DMS114 treated with DMSO at 0.1 percent for 48 hours (cell line): ENCODE measurements around the gene VN1R4.
"Not testable (repeated sequence)": the region's sequence is repeated elsewhere in the genome, so short reads cannot be mapped to it uniquely, and the experiment has no call there.

Experiments
- DNase-seq: peaks from one replicate; lab custom pipeline; 2025; ENCODE audit not compliant: unreplicated experiment; lab: John Stamatoyannopoulos, UW

VN1R4 gene, protein sequence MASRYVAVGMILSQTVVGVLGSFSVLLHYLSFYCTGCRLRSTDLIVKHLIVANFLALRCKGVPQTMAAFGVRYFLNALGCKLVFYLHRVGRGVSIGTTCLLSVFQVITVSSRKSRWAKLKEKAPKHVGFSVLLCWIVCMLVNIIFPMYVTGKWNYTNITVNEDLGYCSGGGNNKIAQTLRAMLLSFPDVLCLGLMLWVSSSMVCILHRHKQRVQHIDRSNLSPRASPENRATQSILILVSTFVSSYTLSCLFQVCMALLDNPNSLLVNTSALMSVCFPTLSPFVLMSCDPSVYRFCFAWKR

DNA sequence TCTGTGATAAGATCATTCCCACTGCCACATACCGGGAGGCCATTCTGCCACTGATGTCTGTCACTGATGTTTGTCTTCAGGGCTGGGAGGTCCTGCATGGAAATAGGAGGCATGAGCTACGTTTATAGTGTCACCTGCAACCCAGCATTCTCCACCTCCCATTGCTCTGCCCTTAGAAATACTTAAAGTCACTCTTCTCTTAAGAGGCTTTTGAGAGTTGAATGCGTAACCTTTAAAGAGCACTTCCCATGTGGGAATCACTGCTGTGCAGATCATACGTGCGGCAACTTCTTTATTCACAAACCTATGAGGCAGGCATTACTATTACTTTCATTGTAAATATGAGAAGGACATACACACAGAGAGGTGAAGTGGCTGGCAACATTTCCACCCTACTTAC is at the start of gene VN1R4:
Gene VN1R4 (minus strand): TSS at position 101 of the 400 bp plus-strand sequence. CDS start 58 bp downstream, at position 43.
- not testable (repeated sequence) for DNase-seq

DNA sequence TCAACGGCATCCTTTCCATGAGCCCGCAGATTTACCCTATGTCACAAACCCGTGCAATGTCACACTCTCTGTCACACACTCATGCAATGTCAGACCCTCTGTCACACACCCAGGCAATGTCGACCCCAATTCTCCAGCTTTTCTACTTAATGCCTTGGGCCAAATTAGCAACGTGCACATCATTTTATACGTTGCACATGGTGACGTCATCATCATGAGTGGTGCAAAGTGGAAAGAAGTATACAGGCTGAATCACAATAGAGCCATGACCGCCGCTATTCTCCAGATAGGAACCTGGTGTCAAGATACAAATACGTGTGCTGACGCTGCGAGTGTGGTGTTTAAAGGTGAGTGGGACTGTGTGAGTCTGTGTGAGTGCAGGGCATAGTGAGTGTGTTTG is 44.4 kb upstream of the VN1R4 start:
- DNase-seq: no peak

DNA sequence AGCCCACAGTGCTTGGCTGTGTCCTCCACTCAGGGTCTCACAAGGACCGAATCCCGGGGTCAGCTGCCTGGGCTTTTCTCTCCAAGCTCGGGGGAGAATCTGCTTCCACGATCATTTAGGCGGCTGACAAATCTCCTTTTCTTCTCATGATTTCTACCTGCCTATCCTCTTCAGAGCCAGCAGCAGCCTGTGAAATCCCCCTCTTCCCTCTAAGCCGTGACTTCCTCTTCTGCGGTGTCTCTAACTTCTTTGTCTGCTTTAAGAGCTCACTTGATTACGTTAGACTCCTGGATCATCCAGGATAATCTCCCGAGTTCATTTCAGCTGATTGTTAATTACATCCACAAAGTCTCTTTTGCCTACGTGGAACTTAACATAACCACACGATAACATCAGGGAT is 43.5 kb upstream of the VN1R4 start:
- no peak for DNase-seq

DNA sequence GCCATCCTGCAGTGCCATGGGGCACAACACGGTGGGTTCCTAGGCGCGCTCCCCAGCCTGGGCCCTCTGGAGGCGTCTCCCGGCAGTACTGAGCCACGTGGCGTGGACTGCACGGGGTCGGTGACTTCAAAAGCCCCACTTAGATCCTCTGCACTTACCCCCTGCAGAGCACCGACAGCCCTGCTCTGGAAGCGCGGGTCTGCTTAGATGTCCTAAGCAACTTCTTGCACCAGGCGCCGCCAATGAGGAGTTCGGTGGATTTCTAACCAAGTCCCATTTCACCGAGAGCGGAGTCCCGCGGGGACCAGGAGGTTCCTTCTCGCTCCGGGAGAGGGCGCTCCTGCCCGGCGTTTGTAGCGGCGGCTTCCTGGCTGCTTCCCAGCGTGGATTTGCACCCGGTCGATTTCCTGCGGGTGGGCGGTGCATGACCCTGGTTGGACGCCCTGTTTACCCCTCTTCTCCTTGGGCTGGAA is 40.9 kb upstream of the VN1R4 start:
- DNase-seq: peak; percentile 66

DNA sequence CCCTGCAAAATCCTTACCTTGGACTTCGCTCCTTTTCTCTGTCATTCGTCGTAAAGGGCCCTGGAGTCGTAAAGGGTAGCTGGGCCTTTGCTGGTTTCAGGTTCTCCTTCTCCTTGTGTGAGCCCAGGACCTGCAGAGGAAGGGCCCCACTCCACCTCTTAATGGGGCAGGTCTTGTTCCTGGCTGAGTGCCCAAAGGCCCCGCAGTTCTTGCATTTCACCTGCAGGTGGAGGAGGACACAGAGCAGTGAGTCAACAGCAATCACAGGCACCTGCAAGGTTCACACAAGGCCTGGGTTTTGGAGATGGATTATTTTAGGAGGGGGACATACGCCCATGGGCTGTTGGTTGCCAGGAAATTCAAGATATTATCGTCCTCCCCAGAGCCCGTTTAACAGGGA is 33.8 kb upstream of the VN1R4 start:
- not testable (repeated sequence) for DNase-seq

DNA sequence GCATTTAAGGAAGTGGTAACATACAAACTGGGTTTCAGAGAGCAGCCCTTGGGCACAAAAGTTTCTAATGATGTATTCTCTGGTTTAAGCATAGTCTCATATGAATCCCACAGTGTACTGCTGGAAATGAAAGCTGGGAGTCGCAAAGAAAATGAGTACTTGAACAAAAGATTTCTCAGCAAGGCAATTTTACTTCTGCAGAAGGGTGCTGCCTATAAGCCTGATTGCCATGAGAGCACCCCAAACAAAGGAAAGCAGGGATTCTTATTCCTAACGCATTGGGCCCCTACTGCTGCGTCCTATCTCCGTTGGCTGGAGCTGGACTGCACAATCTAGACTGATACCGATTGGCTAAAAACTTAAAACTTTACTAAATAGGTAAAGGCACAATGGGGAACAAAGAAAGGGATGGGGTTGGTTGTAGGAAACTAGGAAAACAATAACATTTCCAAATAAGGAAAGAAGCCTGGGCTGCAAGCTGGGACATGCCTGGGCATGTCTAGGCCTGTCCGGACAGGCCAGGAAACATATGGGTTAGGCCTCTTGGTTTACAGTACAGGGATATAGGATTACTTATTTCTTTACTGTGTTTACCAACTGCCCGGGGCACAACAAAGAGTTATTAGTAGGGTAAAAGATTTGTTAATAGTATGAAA is 27.4 kb upstream of the VN1R4 start:
- no peak for DNase-seq

DNA sequence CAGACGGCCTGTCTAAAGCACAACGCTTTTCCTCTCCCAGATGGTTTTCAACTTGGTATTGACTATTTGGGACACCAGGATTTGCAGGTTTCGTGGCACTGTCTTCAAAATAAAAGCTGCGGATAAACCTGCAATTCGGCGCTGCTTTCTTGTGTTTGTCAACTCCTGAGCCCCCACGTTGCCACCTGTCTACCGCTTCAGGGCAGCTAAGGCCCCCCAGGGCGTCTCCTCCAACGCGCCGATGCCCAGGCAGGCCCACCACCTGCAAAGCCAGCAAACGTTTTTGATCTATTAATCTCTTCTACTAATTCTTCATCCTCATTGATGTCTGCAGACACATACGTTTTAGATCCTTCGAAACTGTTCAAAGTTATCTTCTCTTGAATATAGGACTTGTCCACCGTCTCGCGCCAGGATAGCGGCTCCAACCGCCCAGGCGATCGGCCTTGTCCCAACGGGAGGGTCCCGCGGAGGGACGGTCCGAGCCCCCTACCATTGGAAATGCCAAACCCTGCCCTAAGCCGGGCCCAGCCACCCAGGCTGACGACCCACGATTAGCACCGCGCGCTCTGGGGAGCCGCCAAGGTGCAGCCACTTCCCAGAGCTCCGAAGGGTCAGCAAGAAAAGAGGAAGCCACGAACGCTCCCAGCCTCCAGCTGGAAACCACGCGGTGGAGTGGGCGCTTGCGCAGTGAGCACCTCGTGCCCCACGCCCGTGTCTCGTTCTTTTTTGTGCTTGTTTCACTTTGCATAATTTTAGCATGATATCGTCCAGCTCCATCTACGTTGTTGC is 23.4 kb upstream of the VN1R4 start:
- no peak for DNase-seq

DNA sequence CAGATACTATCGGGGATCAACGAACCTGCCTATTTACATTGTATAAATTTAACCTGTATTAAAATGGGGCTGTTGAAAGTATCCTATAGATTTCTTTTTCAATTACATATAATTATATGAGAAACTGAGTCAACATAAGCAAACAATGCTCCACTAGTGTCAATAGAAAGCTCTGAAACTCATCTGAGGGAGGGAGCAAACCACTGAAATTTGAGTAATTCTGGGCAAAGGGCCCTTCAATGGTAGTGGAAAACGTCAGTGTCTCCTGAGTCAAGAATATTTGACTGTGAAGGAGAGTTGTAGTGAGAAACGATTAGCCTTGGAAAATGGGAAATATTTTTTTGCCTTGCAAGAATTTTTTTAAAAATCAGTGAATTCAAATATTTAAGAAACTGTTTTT is 17.6 kb upstream of the VN1R4 start:
- no peak for DNase-seq

DNA sequence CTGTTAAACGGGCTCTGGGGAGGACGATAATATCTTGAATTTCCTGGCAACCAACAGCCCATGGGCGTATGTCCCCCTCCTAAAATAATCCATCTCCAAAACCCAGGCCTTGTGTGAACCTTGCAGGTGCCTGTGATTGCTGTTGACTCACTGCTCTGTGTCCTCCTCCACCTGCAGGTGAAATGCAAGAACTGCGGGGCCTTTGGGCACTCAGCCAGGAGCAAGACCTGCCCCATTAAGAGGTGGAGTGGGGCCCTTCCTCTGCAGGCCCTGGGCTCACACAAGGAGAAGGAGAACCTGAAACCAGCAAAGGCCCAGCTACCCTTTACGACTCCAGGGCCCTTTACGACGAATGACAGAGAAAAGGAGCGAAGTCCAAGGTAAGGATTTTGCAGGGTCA is 14.4 kb upstream of the VN1R4 start:
- DNase-seq: not testable (repeated sequence)

DNA sequence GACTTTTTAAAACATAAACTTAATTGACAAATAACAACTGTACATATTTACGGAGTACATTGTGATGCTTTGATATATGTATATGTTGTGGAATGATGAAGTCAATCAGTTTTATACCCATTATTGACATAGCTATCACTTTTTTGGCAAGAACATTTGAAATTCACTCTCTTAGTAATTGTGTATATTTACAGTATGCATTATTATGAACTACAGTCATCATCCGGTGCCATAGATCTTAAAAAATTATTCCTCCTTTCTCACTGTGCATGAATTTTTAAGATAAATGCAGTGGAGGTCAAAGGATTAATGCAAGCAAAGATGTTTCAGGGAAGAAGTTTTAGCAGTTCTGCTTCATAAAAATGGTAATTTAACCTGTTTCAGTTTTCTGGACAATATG is 8.0 kb upstream of the VN1R4 start:
- no peak for DNase-seq

DNA sequence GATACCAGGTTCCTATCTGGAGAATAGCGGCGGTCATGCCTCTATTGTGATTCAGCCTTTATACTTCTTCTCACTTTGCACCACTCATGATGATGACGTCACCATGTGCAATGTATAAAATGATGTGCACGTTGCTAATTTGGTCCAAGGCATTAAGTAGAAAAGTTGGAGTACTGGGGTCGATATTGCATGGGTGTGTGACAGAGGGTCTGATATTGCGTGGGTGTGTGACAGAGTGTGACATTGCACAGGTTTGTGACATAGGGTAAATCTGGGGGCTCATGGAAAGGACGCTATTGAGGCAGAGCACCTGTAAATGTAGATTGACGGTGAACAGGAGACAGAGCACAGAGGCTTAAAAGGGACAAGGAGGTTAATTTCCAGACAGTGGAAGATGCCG is 4.5 kb upstream of the VN1R4 start:
- no peak for DNase-seq

DNA sequence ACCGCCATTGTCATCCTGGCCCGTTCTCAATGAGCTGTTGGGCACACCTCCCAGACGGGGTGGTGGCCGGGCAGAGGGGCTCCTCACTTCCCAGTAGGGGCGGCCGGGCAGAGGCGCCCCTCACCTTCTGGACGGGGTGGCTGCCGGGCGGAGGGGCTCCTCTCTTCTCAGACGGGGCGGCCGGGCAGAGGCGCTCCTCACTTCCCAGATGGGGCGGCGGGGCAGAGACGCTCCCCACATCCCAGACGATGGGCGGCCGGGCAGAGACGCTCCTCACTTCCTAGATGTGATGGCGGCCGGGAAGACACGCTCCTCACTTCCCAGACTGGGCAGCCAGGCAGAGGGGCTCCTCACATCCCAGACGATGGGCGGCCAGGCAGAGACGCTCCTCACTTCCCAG is 2.3 kb upstream of the VN1R4 start:
- not testable (repeated sequence) for DNase-seq

DNA sequence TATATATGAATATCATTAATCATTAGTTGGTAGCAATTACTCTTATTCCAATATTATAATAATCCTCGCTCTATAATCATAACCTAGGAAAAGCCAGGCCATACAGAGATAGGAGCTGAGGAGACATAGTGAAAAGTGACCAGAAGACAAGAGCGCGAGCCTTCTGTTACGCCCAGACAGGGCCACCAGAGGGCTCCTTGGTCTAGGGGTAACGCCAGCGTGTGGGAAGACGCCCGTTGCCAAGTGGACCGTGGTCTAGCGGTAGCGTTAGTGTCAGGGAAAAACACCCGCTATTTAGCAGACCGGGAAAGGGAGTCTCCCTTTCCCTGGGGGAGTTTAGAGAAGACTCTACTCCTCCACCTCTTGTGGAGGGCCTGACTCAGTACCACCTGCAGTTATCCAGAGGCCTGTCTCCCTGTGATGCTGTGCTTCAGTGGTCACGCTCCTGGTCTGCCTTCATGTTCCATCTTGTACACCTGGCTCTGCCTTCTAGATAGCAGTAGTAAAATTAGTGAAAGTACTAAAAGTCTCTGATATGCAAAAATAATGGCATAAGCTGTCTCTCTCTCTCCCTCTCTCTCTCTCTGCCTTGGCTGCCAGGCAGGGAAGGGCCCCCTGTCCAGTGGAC is 9.7 kb downstream of the VN1R4 start, which contains the start of gene VN1R2:
Gene VN1R2 (plus strand): TSS at position 578 of the 628 bp plus-strand sequence. CDS start 84 bp downstream, outside the sequence.
- DNase-seq: not testable (repeated sequence)

DNA sequence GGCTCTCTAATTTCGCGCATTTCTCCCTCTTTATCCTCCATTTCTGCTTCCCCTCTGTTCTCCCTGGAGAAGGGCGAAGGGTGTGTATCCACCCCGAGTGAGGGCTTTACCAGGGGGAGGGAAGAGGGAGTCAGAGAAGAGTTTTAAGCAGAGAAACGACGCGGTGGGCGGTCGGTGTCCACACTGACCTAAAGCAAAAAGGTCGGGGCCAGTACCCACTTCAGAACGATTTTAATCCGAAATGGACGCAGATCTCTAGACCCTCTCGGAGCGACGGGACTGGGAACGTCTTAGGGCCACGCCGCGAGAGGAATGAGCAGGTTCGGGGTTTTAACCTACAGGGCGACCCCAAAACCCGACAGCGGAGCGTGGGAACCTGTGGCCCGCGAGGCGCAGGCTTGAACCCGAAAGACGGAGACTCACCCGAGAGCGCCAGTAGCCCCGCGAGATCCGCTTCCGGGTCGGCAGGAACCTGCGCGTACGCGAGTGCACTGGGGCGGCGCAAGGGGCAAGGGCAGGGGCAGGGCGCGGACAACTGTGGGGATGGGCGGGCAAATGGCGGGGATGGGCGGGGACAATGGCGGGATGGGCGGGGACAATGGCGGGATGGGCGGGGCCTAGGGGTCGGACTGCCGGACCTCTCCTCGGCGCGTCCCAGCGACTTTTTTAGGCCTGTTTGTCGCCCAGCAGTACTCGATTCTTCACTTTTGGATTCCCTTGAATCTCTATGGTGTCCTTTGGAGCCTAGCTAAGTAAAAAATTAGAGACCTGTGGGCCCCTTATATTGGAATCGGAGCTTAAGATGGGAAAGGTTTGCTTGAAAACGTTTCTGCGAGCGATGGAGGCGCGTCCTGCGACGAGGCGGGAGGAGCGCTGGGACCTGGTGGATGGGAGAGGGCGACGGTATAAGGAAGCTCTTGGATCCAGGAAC is 12.8 kb downstream of the VN1R4 start, which contains the start of gene ZNF677:
Gene ZNF677 (minus strand): TSS at position 463 of the 931 bp plus-strand sequence. CDS start 3,323 bp downstream, outside the sequence.
- DNase-seq: peak; percentile 79

DNA sequence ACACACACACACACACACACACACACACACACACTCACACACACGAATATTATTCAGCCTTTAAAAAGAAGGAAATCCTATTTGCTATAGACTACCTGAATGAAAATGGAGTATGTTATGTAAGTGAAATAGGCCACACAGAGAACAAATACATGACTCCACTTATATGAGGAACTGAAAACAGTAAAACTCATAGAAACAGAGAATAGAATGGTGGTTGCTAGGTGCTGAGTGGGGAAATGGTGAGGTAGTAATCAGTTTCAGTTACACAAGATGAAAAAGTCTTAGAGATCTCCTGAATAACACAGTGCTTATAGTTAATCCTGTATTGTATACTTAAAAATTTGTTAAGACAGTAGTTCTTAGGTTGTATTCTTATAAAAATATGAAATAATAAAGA is 21.0 kb downstream of the VN1R4 start:
- no peak for DNase-seq

DNA sequence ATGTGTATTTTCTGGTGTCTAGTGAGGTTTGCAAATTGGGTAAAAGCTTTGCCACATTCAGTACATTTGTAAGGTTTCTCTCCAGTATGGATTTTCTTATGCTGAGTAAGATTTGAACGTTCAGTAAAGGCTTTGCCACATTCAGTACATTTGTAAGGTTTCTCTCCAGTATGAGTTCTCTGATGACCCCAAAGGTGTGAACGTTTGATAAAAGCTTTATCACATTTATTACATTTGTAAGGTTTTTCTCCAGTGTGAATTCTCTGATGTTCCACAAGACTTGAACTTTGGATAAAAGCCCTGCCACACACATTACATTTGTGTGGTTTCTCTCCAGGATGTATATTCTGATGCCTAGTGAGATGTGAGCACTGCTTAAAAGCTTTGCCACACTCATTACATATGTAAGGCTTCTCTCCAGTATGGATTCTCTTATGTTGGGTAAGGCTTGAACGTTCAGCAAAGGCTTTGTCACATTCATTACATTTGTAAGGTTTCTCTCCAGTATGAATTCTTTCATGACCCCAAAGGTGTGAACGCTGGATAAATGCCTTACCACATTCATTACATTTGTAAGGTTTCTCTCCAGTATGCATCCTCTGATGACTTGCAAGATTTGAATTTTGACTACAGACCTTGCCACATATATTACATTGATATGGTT is 30.3 kb downstream of the VN1R4 start:
- no peak for DNase-seq

DNA sequence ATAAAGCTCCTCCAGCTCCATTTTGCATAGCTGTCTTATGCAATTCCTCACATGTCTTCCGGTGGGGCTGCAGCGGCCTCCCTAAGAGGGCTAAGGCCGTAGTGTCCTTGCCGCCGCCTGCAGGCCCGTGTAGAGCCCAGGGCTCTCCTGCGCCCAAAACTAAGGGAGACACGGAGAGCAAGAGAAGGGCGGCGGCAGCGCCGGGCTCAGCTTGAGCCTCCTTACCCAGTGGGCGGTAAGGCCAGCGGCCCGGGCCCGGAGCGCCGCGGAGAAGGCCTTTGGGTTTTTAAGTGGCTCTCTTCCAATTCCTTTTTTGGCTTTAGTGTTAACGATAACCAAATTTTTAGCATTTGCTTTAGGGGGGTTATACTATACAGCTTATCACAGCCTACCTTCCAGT is 42.9 kb downstream of the VN1R4 start:
- DNase-seq: no peak

DNA sequence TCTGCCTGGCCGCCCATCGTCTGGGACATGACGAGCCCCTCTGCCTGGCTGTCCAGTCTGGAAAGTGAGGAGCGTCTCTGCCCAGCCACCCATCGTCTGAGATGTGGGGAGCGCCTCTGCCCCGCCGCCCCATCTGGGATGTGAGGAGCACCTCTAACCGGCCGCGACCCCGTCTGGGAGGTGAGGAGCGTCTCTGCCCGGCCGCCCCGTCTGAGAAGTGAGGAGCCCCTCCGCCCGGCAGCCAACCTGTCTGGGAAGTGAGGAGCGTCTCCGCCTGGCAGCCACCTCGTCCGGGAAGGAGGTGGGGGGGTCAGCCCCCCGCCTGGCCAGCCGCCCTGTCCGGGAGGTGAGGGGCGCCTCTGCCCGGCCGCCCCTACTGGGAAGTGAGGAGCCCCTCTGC is 44.8 kb downstream of the VN1R4 start:
- DNase-seq: not testable (repeated sequence)
